GM19099 (cell line): Measurements from ENCODE around the gene N4BP3.

ENCODE experiments used
- POLR2A ChIP-seq: IDR thresholded peaks from 3 replicates; pipeline ENCODE4 v1.6.1; 2011; ENCODE audit warnings: low read depth; ENCODE audit not compliant: insufficient read length; ENCODE audit errors: extremely low read depth

The N4BP3 gene

DNA sequence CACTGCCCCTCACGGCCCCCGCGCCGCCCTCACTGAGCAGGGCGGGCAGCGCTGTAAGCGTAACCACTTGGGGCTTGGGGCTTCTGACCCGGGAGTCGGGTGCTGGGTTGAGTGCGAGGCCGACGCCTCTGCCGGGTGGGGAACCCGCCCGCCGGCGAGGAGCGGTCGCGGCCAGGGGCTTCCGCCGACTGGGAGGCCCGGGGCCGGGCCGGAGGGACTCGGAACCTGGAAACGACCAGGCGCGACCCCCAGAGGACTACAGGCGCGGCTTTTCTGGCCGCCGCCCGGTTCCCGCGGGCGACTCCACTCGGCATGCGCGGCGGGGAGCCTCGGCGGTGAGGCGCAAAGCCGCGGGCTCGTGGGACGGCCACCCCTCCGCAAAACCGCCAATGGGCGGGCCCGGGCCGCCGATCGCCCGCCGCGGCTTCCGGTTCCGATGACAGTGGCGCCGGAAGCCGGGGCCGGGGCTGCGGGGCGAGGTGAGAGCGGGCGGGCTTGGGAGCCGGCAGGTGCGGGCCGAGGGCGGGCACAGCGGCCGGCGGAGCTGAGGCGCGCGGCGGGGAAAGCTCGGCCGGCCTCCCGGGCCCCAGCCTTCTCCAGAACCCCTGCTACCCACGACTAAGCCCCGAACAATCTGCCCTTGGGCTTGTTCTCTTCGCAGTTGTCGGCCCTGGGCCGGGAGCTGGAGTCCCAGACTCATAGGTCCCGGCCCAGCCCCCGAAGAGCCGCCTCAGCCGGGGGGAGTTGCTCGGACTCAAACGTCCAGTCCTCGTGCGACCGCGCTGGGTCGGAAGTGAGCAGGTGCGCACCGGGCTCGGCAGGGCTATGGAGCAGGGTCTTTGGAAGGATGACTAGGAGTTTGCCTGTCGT lies 17.5 kb downstream of the N4BP3 start, which contains the start of gene RMND5B:
Gene RMND5B, plus strand, starts transcription at position 439 of the 870 bp plus-strand sequence. CDS start 7,106 bp downstream, outside the sequence.
- TF ChIP-seq POLR2A, result peak; percentile 88

DNA sequence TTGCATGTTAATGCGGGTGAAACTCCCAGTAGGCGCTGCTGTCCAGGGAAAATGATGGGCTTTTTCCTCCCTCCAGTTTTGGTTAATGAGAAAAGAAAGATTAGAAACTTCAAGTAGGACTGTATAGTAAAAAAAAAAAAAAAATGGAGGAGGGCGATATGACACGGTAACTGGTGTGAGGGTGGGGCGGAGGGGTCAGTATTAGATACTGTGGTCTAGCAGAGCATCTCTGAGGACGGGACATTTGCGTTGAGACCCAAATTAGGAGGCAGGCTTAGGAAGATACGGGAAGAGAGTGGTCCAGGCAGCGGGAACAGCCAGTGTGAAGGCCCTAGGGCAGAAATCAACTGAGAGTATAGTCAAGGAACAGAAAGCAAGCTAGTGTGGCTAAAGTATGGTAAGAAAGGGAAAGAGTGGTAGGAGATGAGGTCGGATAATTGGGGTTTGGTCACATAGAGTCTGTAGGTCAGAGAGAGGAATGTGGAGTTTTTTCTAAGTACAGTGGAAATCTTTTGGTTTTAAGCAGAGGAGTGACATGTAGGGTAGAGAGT lies 18.2 kb downstream of the N4BP3 start:
- no peak for TF ChIP-seq POLR2A

- TF ChIP-seq POLR2A, result no peak
These were observed 23.7 kb downstream of the N4BP3 start for GRCh38 chr5:178136990-178137389.

GRCh38 chr5:178137991-178138390 lies 24.7 kb downstream of the N4BP3 start:
- no peak for TF ChIP-seq POLR2A

- no peak for TF ChIP-seq POLR2A
These were observed 28.2 kb downstream of the N4BP3 start for GRCh38 chr5:178141550-178141949.

DNA sequence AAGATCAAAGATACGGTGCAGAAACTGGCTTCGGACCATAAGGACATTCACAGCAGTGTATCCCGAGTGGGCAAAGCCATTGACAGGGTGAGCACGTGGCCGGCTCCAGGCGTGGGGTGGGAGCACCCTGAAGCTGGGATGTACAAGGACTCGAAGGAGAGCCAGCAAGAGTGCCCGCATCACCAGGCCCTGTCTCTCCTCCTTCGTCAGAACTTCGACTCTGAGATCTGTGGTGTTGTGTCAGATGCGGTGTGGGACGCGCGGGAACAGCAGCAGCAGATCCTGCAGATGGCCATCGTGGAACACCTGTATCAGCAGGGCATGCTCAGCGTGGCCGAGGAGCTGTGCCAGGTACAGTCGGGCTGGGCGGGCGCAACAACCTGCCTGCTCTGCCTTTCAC lies 29.3 kb downstream of the N4BP3 start:
- TF ChIP-seq POLR2A, result no peak

DNA sequence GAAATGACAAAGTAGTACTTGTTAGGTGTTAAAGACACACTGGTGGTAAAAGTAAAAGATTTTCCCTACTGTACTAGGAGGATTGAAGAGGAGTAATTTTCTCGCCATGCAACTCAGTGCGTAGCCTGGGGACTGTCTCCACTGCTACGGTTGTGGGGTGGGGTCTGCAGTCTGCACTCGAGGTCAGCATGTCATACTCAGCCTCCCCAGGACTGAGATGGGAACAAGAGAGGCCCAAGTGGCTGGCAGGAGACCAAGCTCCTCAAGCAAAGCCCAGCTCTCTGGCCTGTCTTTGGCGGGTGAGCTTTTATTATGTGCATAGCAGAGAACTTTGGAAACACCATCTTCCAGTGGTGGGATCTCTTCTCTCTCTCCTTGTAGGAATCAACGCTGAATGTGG lies 29.9 kb downstream of the N4BP3 start:
- TF ChIP-seq POLR2A, result no peak

- no peak for TF ChIP-seq POLR2A
These were observed 30.6 kb downstream of the N4BP3 start for GRCh38 chr5:178143901-178144300.

DNA sequence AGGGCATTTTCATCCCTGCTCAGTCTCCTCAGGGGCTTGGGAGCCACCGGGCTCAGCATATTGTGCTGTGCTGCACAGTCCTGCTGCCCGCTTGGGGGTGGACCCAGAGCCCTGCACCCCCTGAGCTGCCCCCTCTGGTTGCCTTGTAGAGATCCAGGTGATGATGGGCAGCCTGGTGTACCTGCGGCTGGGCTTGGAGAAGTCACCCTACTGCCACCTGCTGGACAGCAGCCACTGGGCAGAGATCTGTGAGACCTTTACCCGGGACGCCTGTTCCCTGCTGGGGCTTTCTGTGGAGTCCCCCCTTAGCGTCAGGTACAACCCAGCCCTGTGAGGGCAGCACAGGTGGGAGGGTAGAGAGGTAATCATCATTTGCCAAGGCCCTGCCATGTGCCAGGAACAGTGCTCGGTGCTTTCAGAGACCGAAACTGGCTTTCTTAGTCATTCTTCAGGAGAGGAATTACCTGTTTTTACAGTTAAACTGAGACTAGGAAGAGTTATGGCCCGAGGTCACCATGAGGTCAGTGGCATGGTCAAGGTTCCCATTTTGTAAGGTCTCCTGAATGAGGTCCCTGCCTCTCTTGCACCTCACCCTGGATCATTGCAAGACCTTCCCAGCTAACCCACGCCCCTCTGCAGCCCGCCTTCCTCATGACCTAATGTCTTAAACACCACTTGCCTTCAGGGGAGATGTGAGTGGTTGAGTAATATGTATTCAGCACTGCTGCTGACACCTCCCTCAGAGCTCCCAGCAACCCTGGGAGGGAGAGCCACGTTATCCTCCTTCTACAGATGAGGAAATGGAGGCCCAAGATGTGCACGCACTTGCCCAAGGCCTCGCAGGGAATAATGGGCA lies 32.9 kb downstream of the N4BP3 start:
- TF ChIP-seq POLR2A, result no peak

- no peak for TF ChIP-seq POLR2A
These were observed 34.1 kb downstream of the N4BP3 start for GRCh38 chr5:178147406-178147805.

- TF ChIP-seq POLR2A, result no peak
These were observed 36.0 kb downstream of the N4BP3 start for GRCh38 chr5:178149199-178149932.

- peak; percentile 23 for TF ChIP-seq POLR2A
These were observed 37.8 kb downstream of the N4BP3 start for GRCh38 chr5:178150977-178151734.

DNA sequence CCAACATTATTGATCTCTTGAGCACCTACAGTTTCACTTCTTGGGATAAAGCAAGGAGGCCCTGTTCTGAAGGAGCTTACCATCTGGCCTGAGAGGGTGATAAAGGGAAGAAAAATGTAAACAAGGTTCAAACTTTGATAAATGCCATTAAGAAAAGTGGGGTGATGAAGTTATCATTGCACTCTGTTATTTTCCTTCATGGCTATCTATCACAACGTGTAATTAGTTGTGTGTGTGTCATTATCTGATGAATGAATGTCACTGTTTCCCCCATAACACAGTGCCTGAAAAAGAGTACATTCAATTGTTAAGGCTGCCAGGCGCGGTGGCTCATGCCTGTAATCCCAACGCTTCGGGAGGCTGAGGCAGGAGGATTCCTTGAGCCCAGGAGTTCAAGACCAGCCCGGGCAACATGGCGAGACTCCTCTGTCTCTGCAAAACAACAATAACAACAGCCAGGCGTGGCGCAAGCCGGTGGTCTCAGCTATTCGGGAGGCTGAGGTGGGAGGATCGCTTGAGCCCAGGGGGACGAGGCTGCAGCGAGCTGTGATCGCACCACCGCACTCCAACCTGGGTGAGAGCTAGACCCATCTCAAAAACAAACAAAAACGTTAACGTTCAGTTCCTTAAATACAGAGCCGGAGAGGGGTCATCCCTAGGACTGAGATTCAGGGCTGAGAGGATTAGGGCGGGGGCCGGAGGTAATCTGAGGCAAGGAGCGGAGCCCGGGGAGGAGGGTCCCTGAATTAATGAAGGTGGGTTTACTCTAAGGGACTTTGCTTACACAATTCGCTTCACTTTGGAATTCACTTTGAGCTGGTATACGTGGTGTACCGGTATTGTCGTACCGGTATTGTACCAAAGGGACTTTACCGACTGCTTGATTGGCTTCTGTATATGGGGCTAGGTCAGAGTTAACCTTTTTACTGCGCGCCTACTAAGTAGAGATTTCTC lies 39.4 kb downstream of the N4BP3 start:
- TF ChIP-seq POLR2A, result no peak
